ENCODE data around the gene NR0B1.

NR0B1 gene

GRCh38 chrX:30309139-30309571 is at the start of gene NR0B1:
Gene NR0B1, minus strand, starts transcription at chrX:30309390. Its CDS starts 27 bp downstream, at chrX:30309363.
- FAIRE-seq, result no peak

DNA sequence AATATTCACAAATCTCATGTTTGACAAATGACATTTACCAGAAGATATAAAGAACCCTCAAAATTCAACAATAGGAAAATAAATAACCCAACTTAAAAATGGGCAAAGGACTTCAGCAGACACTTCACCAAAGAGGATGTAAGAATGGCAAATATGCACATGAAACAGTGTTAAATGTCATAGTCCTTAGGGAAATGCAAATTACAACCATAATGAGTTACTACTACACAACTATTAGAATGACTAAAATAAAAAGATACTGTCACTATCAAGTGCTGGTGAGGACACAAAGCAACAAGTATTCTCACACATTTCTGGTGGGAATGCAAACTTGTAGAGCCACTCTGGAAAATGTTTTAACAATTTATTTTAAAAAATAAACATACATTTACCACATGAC is 40.8 kb upstream of the NR0B1 start:
- no peak for FAIRE-seq

DNA sequence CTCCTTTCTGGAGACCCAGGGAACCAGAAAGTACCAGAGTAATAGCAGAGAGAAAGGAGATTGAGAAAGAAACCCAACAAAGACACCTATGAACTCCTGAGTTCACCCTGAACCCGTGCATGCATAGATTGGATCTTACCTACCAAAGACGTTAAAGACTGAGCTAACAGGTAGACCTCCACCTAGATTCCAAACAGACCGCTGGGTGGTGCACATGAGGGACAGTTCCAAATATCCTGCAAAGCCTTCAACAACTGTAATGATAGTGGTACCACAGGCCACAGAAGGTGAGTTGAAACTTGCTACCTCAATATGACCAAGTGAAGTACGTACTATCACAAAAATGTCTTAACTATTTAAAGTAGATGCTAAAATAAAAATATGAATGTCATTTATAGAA is 34.0 kb upstream of the NR0B1 start:
- FAIRE-seq, result no peak

GRCh38 chrX:30340753-30341152 is 31.6 kb upstream of the NR0B1 start:
- no peak for FAIRE-seq

DNA sequence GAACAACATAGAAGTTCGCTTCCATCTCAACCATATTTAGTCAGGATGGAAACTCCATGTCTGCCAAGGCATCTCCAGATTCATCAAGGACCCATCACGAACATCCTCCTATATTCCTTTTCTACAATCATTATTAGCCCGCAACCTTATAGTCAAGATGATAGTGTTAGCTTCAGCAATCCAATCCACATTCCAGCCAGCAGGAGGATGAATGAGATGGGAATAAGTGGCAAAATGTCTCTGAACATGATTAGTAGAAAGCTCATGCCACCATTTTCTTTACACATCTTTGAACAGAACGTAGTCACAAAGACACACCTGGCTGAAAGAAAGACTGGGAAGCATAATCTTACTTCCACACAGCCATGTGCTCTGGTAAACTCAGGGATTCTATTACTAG is 18.6 kb upstream of the NR0B1 start:
- FAIRE-seq, result no peak

- FAIRE-seq, result no peak
Measured at GRCh38 chrX:30317308-30317707, 8.1 kb upstream of the NR0B1 start.

- no peak for FAIRE-seq
Measured at GRCh38 chrX:30313322-30313721, 4.1 kb upstream of the NR0B1 start.

- no peak for FAIRE-seq
Measured at GRCh38 chrX:30312858-30313257, 3.7 kb upstream of the NR0B1 start.

DNA sequence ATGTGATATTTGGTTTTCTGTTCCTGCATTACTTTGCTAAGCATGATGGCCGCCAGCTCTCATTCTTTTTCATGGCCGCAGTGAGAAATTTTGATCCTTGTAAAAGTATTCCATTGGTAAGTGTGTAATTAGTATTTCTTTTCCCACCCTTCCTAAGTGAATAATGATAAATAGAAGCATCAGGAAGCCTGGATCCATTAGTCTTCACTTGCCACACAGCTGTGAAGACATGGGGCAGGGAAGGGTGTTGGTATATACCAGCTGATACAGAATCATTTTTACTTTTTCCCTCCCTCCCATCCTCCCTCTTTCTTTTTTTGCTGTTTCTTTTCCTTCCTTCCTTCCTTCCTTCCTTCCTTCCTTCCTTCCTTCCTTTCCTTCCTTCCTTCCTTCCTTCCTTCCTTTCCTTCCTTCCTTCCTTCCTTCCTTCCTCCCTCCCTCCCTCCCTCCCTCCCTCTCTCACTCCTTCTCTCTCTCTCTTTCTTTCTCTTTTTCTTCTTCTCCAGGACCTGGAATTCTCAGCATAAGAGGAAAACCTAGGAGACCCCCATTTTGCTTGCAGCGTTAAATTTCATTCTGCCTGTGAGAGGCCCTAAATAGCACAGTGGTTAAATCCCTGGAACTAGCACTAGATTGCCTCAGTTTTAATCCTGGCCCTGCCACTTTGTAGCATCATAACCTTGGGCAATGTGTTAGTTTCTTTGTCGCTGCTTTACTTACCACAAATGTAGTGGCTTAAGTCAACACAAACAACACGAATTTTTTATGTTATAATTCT is 1.4 kb upstream of the NR0B1 start:
- FAIRE-seq, result no peak

DNA sequence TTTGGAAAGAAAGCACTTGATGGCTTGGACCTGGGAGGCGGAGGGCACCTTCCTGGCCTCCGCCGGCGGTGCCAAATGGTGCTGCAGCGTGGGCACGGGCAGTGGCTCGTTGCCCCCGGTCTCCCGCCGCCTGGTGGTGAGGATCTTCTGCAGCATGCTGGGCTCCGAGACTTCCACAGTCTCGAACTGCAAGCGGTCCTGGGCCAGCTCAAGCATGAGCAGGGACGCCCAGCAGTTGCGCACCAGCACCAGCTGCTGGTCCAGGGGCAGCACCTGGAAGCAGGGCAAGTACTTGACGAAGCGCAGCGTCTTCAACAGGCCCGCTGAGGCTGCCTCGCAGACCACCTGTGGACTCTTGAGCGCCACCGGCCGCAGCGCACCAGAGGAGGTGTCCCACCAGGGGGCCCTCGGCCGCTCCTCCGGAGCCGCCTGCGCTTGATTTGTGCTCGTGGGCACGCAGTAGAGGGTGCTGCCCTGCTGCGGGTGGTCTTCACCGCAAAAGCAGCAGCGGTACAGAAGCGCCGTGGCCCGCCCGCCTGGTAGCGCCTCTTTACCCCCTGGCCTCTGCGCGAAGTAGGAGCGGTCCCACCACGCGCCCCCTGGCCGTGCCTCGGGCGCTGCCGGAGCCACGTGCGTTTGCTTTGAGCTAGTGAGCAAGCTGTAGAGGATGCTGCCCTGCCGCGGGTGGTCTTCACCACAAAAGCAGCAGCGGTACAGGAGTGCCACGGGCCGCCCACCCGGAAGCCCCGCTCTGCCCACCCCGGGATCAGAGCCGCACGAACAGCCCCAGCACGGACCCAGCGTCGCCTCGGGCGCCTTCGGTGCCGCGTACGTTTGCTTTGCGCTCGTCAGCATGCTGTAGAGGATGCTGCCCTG is 689 bp downstream of the NR0B1 start:
- no peak for FAIRE-seq

DNA sequence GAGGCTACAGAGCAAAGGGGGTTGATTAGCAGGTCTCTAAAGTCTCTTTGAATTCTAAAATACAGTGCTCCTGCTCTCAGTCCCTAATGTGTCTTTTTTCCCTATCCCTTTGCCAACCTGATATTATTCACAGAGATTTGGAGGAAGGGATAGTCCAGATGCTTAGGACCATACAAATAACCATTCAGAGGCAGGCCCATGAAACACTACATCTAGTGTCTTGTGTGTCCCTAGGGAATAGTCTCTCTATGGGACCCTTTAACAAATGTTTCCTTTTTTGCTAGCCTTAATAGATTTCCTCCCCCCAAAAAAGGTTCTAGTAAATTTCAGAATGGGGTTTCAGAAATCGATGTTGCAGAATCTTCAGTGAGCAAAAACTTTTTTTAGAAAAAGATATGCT is 1.7 kb downstream of the NR0B1 start:
- no peak for FAIRE-seq

- no peak for FAIRE-seq
Measured at GRCh38 chrX:30304866-30305265, 4.3 kb downstream of the NR0B1 start.

DNA sequence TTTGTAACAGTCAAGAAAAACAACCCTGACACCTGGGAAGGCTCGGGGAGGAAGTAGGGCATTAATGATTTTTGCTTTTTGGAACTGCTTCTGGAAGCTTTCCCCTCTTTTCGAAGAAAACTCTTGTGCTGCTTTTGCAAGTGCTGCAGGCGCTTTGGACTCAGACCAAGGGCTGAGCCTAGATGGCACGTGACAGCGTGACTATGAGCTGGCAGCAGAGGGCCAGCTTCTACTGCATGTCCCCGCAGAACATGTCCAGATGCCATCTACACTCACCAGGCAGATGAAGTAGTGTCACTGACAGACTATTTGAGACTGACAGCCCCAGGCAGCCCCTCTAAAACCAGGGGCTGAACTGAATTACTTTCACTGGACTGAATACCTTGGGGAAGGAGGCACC is 6.2 kb downstream of the NR0B1 start:
- FAIRE-seq, result no peak

DNA sequence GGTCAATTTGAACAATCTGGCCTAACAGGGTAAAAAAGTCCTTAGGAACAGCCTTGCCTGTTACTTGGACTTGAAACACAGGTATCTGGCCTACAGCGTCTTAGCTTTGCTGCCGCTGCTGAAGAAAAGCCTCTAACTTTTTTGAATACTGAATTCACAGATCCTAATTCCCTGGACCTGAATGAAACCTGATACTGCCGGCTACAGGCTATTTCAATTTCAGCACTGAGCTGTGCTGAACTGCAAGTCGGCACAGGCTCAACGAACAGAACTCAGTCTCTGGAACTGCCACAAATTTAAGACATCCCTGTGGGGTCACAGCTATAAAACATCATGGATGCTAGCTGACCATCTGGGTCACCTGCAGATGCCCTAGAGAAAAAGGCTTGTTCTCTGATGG is 7.2 kb downstream of the NR0B1 start:
- no peak for FAIRE-seq

- no peak for FAIRE-seq
Measured at GRCh38 chrX:30301208-30301607, 8.0 kb downstream of the NR0B1 start.

GRCh38 chrX:30296408-30297254 is 12.6 kb downstream of the NR0B1 start:
- no peak for FAIRE-seq

- no peak for FAIRE-seq
Measured at GRCh38 chrX:30283456-30284200, 25.6 kb downstream of the NR0B1 start.

- FAIRE-seq, result no peak
Measured at GRCh38 chrX:30282527-30282926, 26.7 kb downstream of the NR0B1 start.

- no peak for FAIRE-seq
Measured at GRCh38 chrX:30280428-30280827, 28.8 kb downstream of the NR0B1 start.

GRCh38 chrX:30278365-30278764 is 30.8 kb downstream of the NR0B1 start:
- FAIRE-seq, result no peak

GRCh38 chrX:30275498-30275897 is 33.7 kb downstream of the NR0B1 start:
- FAIRE-seq, result no peak

DNA sequence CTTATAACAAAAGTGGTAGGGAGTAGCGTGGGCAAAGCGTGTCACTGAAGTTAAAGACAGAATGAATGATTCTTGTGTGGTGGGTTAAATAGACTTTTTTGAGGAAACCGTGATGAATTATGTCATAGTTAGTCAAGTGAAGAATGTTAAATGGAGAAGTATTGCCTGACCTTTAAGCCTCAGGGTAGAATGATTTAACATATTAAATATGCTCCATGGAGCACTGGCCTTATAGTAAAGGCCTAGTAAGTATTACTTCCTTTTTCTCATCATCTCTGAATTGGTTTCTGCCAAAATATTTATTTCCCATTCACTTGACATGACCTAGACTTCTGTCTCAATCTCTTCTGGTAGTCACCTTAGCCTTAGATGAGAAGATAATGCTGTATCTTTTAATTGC is 38.6 kb downstream of the NR0B1 start:
- no peak for FAIRE-seq

All from A204.1 (cell line).